Stomach smooth muscle (tissue), 2 donors: ENCODE results near the gene MARCHF9.

Experiments used
- H3K27ac ChIP-seq: one replicate; pipeline ENCODE4 v1.7.0; 2013; ENCODE audit warnings: mild to moderate bottlenecking, low read length, inconsistent platforms
- H3K27me3 ChIP-seq, 2 donors: one replicate each; pipeline ENCODE4 v1.7.0; 2013; ENCODE audit warnings: low read length in 2 of 2; ENCODE audit not compliant: insufficient read depth in 2 of 2, control insufficient read depth in 1 of 2
- H3K36me3 ChIP-seq, 2 donors: one replicate each; pipeline ENCODE4 v1.7.0; 2013; ENCODE audit warnings: low read length in 2 of 2; ENCODE audit not compliant: control insufficient read depth in 2 of 2, insufficient read depth in 2 of 2
- H3K4me1 ChIP-seq: one replicate; pipeline ENCODE4 v1.7.0; 2013; ENCODE audit warnings: low read length; ENCODE audit not compliant: control insufficient read depth, insufficient read depth
- H3K4me3 ChIP-seq, 2 donors: one replicate each; pipeline ENCODE4 v1.7.0; 2013; ENCODE audit warnings: low read length in 2 of 2
- H3K9ac ChIP-seq, 2 donors: one replicate each; pipeline ENCODE4 v1.7.0; 2013; ENCODE audit warnings: low read length in 2 of 2, mild to moderate bottlenecking in 1 of 2
- H3K9me3 ChIP-seq, 2 donors: one replicate each; pipeline ENCODE4 v1.7.0; 2013; ENCODE audit warnings: low read length in 2 of 2; ENCODE audit not compliant: control insufficient read depth in 2 of 2
- donor health status: healthy.
- donor health status: Pancreatic carcinoma.

The MARCHF9 gene

DNA sequence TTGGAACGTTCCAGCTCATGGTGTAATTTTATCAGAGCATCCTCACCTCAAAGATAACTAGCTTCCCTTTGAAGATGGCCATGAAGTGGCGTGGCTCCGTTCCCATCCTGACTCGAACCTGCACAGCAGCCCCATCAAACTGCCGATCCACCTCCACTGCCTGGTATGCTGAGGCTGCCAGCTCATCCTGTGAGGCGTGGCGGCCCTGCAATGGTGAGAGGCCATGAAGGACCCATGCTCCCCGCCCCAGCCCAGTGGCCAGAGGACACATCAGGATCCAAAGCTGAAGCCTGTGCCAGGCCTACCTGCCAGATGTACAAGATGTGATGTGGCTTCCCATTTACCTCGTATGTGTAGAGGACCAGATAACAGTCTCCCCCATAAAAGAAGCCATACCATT, 52.4 kb downstream of the MARCHF9 start:
- Histone ChIP-seq H3K9me3 (no peaks in the 10 kb centered on the region), H3K4me1 (peaks cover 7% of the 10 kb centered on the region), H3K27me3 (no peaks in the 10 kb centered on the region), H3K27ac (no peak overlapping the region), H3K9ac (no peak overlapping the region), H3K4me3 (no peak overlapping the region), H3K36me3 (peaks cover 55 to 58% of the 10 kb centered on the region in 2 donors)

GRCh38 chr12:57808351-57808750, 53.4 kb downstream of the MARCHF9 start:
- Histone ChIP-seq H3K4me3 (no peak overlapping the region), H3K9me3 (no peaks in the 10 kb centered on the region), H3K27ac (no peak overlapping the region), H3K4me1 (peaks cover 6% of the 10 kb centered on the region), H3K9ac (no peak overlapping the region), H3K27me3 (no peaks in the 10 kb centered on the region), H3K36me3 (peaks cover 56 to 58% of the 10 kb centered on the region in 2 donors)

DNA sequence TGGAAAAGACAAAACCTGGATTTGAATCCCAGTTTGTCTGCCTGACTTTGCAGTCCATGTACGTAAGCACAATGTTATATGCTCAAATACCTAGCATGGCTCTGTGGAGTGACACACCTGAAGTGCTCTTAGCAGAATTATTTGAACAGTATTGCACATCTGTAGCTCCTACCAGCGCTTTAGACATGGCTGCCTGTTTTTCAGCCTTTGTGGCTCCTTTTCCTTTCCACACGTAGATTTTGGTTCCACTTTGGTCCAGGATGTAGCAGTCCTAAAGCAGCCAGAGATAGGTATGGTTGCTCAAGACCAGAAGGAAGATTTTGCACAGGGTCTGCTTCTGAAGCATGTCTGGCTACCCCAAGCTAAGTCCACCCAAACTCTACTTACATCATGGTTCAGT, 54.5 kb downstream of the MARCHF9 start:
- Histone ChIP-seq H3K27me3 (no peaks in the 10 kb centered on the region), H3K27ac (no peak overlapping the region), H3K4me3 (no peak overlapping the region), H3K9ac (no peak overlapping the region), H3K9me3 (no peaks in the 10 kb centered on the region), H3K4me1 (peaks cover 8% of the 10 kb centered on the region), H3K36me3 (peaks cover 53 to 55% of the 10 kb centered on the region in 2 donors)
